T-helper 1 cell treated with Interleukin-12 subunit alpha and Interleukin-12 subunit beta and Interleukin-4 antibody, amounts not matched to agents 30 ng/mL and 1 ng/mL, for 36 hours (primary cell): Measurements from ENCODE around the gene SGCG. TPM values are rescaled to one million over a fixed set of nuclear protein-coding genes. Genes with fewer than 3 reads are reported as not detected.
"Not testable (repeated sequence)": the region's sequence is repeated elsewhere in the genome, so short reads cannot be mapped to it uniquely, and the experiment has no call there.

Source experiments
- intact Hi-C: fragments of 100-400 bp; cut with micrococcal nuclease; formaldehyde crosslinking; loops from one replicate; pipeline ENCODE4 v1.15.1; 2024
- total RNA-seq: library from RNA; stranded (reverse); gene quantifications from 2 replicates; pipeline ENCODE4 v1.2.3, GENCODE V29; 2022

SGCG gene
- total RNA-seq, 1 donor from 2014 or later = not detected

GRCh38 chr13:23205807-23206206 is 25.0 kb downstream of the SGCG start:
- intact Hi-C loops = no loop called here

GRCh38 chr13:23212671-23213070 is 31.9 kb downstream of the SGCG start:
- intact Hi-C loops = no loop called here

DNA sequence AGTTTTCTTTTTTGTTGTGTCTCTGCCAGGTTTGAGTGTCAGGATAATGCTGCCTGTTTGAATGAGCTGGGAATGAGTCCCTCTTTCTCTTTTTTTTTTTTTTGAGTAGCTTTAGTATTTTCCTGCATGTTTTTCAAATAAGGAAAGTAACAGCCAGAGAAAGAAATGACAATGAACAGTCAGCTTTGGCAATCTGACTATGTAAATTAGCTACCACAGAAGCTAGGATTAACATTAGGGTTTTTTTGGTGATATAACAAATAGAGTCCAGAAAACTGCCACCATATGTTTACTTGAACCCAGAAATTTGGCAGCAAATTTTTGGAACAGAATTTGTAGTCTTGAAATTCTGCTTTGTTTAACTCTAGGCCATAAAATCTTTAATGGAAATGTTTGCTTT is 50.5 kb downstream of the SGCG start:
- intact Hi-C loops = no loop called here

GRCh38 chr13:23235994-23236393 is 55.2 kb downstream of the SGCG start:
- intact Hi-C loops = no loop called here

GRCh38 chr13:23243066-23243465 is 62.3 kb downstream of the SGCG start:
- intact Hi-C loops = no loop called here

GRCh38 chr13:23248410-23248809 is 67.6 kb downstream of the SGCG start:
- intact Hi-C loops = not testable (repeated sequence)

- intact Hi-C loops = no loop called here
Measured at GRCh38 chr13:23254506-23254905, 73.7 kb downstream of the SGCG start.

GRCh38 chr13:23267571-23267970 is 86.8 kb downstream of the SGCG start:
- intact Hi-C loops = no loop called here

DNA sequence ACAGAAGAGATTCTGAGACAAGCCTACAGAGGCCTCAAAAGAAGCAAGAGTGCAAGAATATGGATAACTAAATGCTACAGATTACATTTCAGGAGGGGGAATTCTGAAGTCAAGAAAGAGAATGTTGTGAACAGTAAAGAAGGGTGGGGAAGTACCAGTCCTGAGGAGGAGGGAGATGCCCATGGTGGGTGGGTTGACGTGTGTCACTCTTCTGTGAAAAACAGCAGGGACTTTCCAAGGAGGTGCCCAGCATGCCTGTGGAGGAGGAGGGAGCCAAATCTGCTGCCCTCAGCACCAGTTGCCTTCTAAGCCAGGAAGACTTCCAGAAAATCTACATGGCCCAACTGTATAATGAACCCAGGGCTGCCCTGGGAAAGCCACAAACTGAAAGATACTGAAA is 87.7 kb downstream of the SGCG start:
- intact Hi-C loops = no loop called here

DNA sequence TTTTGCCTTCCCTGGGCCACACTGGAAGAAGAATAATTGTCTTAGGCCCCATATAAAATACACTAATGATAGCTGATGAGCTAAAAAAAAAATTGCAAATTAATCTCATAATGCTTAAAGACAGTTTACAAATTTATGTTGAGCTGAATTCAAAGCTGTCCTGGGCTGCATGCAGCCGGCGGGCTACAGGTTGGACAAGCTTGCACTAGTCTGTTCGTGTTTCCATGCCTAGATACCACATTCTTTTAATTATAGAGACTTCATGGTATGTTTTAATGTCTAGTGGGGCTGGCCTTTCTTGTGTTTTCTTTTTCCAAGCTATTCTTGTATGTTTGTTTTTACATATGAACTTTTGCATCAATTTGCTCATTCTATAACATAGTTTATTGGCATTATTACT is 90.6 kb downstream of the SGCG start:
- intact Hi-C loops = no loop called here

- intact Hi-C loops = no loop called here
Measured at GRCh38 chr13:23273498-23273897, 92.7 kb downstream of the SGCG start.

- intact Hi-C loops = no loop called here
Measured at GRCh38 chr13:23279321-23279720, 98.5 kb downstream of the SGCG start.

GRCh38 chr13:23288564-23288963 is 107.8 kb downstream of the SGCG start:
- intact Hi-C loops = no loop called here

DNA sequence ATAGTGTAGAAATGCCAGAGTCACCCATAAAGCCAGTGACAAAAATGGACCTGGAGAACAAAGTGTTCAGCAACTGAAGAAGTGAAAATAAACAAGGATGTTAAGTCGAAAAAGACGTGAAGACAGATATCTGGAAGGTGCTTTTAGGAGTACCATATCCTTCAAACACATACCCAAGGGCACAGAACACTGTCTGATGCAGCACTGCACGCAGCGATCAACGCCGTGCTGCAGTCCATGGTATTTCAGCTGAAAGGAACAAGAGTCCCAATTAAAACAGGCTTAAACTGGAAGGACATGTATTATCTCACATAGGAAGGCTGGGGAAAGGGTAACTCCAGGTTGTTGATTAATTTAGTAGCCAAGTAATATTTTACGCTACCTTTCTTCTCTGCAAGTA is 108.2 kb downstream of the SGCG start:
- intact Hi-C loops = no loop called here

GRCh38 chr13:23289917-23290357 is 109.2 kb downstream of the SGCG start:
- intact Hi-C loops = no loop called here

GRCh38 chr13:23292586-23292985 is 111.8 kb downstream of the SGCG start:
- intact Hi-C loops = no loop called here

DNA sequence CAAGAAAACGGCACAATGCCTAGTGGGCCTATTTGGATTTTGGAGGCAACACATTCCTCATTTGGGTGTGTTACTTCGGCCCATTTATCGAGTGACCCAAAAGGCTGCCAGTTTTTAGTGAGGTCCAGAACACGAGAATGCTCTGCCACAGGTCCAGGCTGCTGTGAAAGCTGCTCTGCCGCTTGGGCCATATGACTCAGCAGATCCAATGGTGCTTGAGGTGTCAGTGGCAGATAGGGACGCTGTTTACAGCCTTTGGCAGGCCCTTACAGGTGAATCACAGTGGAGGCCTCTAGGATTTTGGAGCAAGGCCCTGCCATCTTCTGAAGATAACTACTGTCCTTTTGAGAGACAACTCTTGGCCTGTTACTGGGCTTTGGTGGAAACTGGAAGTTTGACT is 134.1 kb downstream of the SGCG start:
- intact Hi-C loops = not testable (repeated sequence)

- intact Hi-C loops = loop anchor here (2.0 to 10.0 kb wide), 3 partner anchors 55 to 645 kb away; no protein-coding TSS in a partner anchor
Measured at GRCh38 chr13:23319883-23320224, 139.1 kb downstream of the SGCG start.

DNA sequence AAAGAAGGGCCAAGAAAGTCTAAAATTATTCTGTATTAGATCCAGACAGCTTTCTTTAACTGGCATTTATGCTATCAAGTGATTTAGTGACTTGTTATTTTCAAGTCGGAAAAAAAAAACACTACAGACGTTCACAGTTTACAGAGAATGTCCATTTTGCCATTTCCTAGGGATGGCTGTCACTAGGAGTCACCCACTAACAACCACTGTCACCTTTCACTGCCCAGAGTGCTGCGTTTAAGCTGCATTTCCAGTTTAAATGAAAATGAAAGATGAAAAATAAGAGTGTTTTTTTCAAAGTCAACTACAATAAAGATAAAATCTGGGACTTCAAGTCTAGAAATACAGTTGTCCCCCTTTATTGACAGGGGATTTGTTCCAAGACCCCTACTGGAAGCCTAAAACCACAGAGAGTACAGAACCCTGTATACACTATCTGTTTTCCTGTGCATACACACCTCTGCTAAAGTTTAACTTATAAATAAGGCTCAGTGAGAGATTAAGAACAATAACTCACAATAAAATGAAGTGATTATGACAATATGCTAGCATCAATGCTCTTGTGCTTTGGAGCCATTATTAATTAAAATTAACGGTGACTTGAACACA is 140.3 kb downstream of the SGCG start:
- intact Hi-C loops = loop anchor here (2.0 to 10.0 kb wide), 3 partner anchors 54 to 644 kb away; no protein-coding TSS in a partner anchor

DNA sequence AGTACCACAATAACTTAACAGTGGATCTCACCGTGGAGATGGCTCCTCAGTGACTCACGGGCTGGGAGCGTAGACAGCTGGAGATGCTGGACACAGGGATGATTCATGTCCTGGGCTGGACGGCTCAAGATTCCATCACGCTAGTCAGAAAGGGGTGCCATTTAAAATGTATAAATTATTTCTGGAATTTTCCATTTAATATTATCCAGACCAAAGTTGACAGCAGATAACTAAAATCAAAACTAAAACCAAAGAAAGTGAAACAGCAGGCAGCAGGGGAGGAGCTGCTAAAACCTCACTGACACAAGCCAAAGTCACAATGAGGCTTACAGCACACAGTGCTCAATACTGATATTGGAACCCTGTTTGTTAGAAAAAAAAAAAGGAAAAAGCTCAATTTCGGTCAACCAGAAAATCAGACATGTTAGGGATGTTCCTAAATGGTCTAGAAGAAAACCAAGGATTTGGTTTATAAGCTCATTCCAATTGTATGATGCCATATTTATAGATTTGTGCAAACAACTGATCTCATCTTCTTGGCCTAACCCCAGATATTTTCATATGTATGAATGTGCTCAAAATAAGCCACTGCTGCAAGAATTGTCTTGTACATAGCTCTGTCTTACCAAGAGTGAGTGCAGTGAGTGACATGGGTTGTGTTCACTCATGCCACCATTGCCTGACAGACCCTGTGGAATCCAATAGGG is 140.9 kb downstream of the SGCG start:
- intact Hi-C loops = loop anchor here (2.0 to 10.0 kb wide), 3 partner anchors 53 to 643 kb away; no protein-coding TSS in a partner anchor

DNA sequence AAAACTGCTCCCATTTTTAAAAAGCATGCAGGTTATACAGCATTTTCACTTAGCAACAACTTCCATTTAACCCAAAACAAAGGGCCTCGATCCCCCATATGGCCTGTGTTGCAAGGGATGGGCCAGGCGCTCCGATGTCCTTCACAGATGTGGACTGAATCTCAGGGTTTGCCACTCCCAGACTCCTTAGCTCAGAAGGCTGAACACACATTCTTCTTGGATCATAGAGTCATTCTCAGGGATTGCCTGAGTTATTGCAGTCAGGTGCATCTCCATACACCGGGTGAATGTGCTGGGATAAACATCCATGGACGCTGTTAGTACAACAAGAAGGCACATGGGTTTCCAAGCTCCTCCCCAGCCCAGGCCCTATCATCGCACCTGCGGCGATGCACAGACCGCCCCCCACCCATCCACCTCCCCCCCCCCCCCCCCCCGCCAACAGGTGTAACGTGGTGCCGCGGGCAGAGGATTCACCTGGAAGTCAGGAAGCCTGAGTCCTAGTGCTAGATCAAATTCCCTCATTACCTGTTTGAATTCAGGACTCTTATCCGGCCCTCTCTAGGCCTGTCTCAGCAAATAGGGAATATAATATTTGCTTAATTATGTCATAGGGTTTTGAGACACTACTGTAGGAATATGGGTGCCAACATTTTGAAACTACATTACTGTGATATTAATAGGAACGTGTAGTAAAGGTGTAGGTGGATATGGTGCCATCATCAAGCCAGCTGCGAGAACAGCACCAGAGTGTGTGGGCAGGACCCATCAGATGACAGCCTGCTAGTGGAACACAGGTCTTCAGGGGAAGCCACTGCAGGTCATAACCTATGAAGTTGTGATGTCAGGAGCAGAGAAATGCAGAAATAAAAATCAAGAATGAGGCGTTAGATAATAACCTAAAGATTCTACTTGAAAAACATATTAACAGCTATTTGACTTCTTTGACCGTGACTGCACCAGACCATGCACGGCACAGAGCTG is 141.9 kb downstream of the SGCG start:
- intact Hi-C loops = loop anchor here (5.0 to 10.0 kb wide), 2 partner anchors 255 to 642 kb away; no protein-coding TSS in a partner anchor
